Upper lobe of left lung (tissue), 4 donors: Measurements from ENCODE around the gene EYS.

Experiments used
- EP300 ChIP-seq, 4 donors: sonication (generic); formaldehyde crosslinking; IDR thresholded peaks; one replicate each; pipeline ENCODE4 v1.5.1; 2017; ENCODE audit warnings: antibody characterized with exemption in 4 of 4, control low read depth in 2 of 4
- POLR2A ChIP-seq, 4 donors: fragments of 450-650 bp; IDR thresholded peaks; one replicate each; pipeline ENCODE4 v1.5.1; 2016 to 2017; ENCODE audit warnings: antibody characterized with exemption in 4 of 4, mild to moderate bottlenecking in 2 of 4
- POLR2AphosphoS5 ChIP-seq, 2 donors: sonication (generic); formaldehyde crosslinking; IDR thresholded peaks; one replicate each; pipeline ENCODE4 v1.5.1; 2017; ENCODE audit warnings: antibody characterized with exemption in 2 of 2
- TF ChIP-seq, protein P1 (sequence below), 6 experiments: fragments of 450-650 bp in 4 of 6; fragments of 200-600 bp in 2 of 6; sonication (generic) in 2 of 6; IDR thresholded peaks; one replicate each; pipeline ENCODE4 v1.5.1; 2016 to 2019; ENCODE audit warnings: antibody characterized with exemption in 6 of 6

DNA sequence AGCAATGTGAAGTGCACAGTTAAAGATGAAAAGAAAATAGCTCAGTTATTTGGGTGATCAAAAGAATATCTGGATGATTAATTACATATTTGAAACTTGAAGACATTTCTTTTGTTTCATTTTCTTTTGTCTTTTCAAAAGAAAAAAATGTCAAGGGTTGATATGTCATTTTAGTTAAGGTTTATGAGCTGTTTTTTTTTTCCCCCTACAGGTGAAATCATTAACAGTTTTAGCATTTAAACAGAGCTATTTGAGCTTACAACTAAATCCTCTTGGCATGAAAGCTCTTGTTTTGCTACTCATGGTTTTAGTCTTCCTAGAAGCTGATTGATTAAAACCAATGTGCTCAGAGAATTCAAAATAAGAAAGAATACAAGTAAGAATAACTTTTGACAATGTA is 1184.2 kb downstream of the EYS start:
- TF ChIP-seq POLR2A (IDR thresholded peaks at IDR 0.05) (no peak), POLR2AphosphoS5 (IDR thresholded peaks at IDR 0.05) (no peak), EP300 (IDR thresholded peaks at IDR 0.05) (no peak)
- TF ChIP-seq, protein P1, sequence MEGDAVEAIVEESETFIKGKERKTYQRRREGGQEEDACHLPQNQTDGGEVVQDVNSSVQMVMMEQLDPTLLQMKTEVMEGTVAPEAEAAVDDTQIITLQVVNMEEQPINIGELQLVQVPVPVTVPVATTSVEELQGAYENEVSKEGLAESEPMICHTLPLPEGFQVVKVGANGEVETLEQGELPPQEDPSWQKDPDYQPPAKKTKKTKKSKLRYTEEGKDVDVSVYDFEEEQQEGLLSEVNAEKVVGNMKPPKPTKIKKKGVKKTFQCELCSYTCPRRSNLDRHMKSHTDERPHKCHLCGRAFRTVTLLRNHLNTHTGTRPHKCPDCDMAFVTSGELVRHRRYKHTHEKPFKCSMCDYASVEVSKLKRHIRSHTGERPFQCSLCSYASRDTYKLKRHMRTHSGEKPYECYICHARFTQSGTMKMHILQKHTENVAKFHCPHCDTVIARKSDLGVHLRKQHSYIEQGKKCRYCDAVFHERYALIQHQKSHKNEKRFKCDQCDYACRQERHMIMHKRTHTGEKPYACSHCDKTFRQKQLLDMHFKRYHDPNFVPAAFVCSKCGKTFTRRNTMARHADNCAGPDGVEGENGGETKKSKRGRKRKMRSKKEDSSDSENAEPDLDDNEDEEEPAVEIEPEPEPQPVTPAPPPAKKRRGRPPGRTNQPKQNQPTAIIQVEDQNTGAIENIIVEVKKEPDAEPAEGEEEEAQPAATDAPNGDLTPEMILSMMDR (IDR thresholded peaks at IDR 0.05), result no peak
